ENCODE data around the gene RAB3IL1. TPM values are rescaled to one million over a fixed set of nuclear protein-coding genes. Genes with fewer than 3 reads are reported as not detected.

RAB3IL1 gene
- total RNA-seq, 2 donors from 2014 or later = 3.7 to 5.9 TPM

- Histone ChIP-seq H3K27me3 (no peaks in the 10 kb centered on the region), H3K27ac (no peak within 1 kb of the TSS), H3K4me1 (no peaks in the 10 kb centered on the region), H3K9me3 (no peaks in the 10 kb centered on the region), H3K4me3 (no peak within 1 kb of the TSS), H3K9ac (ENCODE audit: low read depth in 2 of 2, low read length in 2 of 2) (peak within 1 kb of the TSS; percentile 9 to 12), H3K36me3 (no peaks in the 10 kb centered on the region)
- intact Hi-C loops (cut with DNase I) = no loop called here
- TF ChIP-seq CTCF (IDR thresholded peaks at IDR 0.05) = no peak
- DNase-seq = no peak
These were observed 32.7 kb upstream of the RAB3IL1 start, which contains the start of gene BEST1 for GRCh38 chr11:61950035-61950547. Gene BEST1, plus strand, starts transcription at chr11:61950351. Its CDS starts 1,456 bp downstream, at chr11:61951807.

GRCh38 chr11:61949169-61950034, 32.0 kb upstream of the RAB3IL1 start:
- Histone ChIP-seq H3K4me3 (no peak overlapping the region), H3K27ac (no peak overlapping the region), H3K9ac (ENCODE audit: low read depth in 2 of 2, low read length in 2 of 2) (peak overlapping the region; percentile 9 to 12)

GRCh38 chr11:61948505-61948904, 31.1 kb upstream of the RAB3IL1 start:
- no peak for DNase-seq
- Histone ChIP-seq H3K27ac (no peak overlapping the region), H3K36me3 (no peaks in the 10 kb centered on the region), H3K9ac (ENCODE audit: low read depth in 2 of 2, low read length in 2 of 2) (no peak overlapping the region), H3K4me1 (no peaks in the 10 kb centered on the region), H3K4me3 (no peak overlapping the region), H3K27me3 (no peaks in the 10 kb centered on the region), H3K9me3 (no peaks in the 10 kb centered on the region)
- TF ChIP-seq CTCF (IDR thresholded peaks at IDR 0.05) = no peak
- intact Hi-C loops (cut with DNase I) = loop anchor here (5.0 kb wide), 2 partner anchors 109 to 151 kb away; no protein-coding TSS in a partner anchor

More at GRCh38 chr11:61949169-61950034, 32.0 kb upstream of the RAB3IL1 start:
- Histone ChIP-seq H3K4me1 (no peaks in the 10 kb centered on the region), H3K9me3 (no peaks in the 10 kb centered on the region), H3K36me3 (no peaks in the 10 kb centered on the region), H3K27me3 (no peaks in the 10 kb centered on the region)
- peak; percentile 50 for DNase-seq
- intact Hi-C loops (cut with DNase I) = loop anchor here (5.0 kb wide), 2 partner anchors 108 to 152 kb away; no protein-coding TSS in a partner anchor
- no peak for TF ChIP-seq CTCF (IDR thresholded peaks at IDR 0.05)

GRCh38 chr11:61947486-61948210, 30.3 kb upstream of the RAB3IL1 start:
- TF ChIP-seq CTCF (IDR thresholded peaks at IDR 0.05) = peak; percentile 86
- intact Hi-C loops (cut with DNase I) = loop anchor here (2.0 to 5.0 kb wide), 3 partner anchors 49 to 150 kb away; no protein-coding TSS in a partner anchor

DNA sequence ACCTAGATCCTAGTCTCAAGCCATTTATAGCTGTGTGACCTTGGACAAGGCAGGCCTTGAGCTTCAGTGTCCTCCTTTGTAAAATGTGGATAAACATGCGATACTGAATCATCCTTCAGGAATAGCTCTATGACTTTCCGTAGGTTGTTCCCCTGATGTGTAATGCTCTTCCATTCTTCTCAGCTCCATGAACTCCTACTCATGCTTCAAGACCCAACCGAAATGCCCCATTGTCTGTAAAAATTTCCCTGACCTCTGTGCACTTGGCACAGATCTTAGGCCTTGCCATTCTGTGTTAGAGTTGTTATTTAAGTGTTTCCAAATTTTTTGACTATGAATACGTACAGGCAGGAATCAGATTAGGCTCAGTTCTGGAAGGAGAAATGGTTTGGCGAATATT, 29.5 kb upstream of the RAB3IL1 start:
- H3K4me1 ChIP-seq = no peaks in the 10 kb centered on the region

More at GRCh38 chr11:61947486-61948210, 30.3 kb upstream of the RAB3IL1 start:
- Histone ChIP-seq H3K27ac (no peak overlapping the region), H3K9ac (ENCODE audit: low read depth in 2 of 2, low read length in 2 of 2) (no peak overlapping the region), H3K4me3 (no peak overlapping the region), H3K9me3 (no peaks in the 10 kb centered on the region), H3K36me3 (no peaks in the 10 kb centered on the region), H3K27me3 (no peaks in the 10 kb centered on the region), H3K4me1 (no peaks in the 10 kb centered on the region)
- peak; percentile 86 for DNase-seq

More for the DNA sequence above, 29.5 kb upstream of the RAB3IL1 start:
- no peak overlapping the region for H3K27ac ChIP-seq
- intact Hi-C loops (cut with DNase I) = loop anchor here (2.0 to 5.0 kb wide), 3 partner anchors 48 to 150 kb away; no protein-coding TSS in a partner anchor
- TF ChIP-seq CTCF (IDR thresholded peaks at IDR 0.05) = no peak
- no peaks in the 10 kb centered on the region for H3K36me3 ChIP-seq
- DNase-seq = no peak
- H3K9me3 ChIP-seq = no peaks in the 10 kb centered on the region
- H3K4me3 ChIP-seq = no peak overlapping the region
- H3K9ac ChIP-seq (ENCODE audit: low read depth in 2 of 2, low read length in 2 of 2) = no peak overlapping the region
- no peaks in the 10 kb centered on the region for H3K27me3 ChIP-seq
